HG03457 (cell line): Measurements from ENCODE around the gene DCX.

Experiments used
- ATAC-seq: cut with Tn5 transposase; IDR thresholded peaks from one replicate; pipeline ENCODE4 v1.9.1; 2021; ENCODE audit warnings: moderate number of reproducible peaks; ENCODE audit not compliant: unreplicated experiment

DCX gene

GRCh38 chrX:111411983-111412382 lies at the start of gene DCX:
Gene DCX (minus strand): TSS chrX:111412192. CDS start chrX:111410398, 1,794 bp downstream.
- no peak for ATAC-seq

GRCh38 chrX:111460607-111461006 lies 48.6 kb upstream of the DCX start:
- ATAC-seq, result no peak

GRCh38 chrX:111447298-111447697 lies 35.3 kb upstream of the DCX start:
- no peak for ATAC-seq

GRCh38 chrX:111445485-111445884 lies 33.5 kb upstream of the DCX start:
- ATAC-seq, result no peak

GRCh38 chrX:111444881-111445280 lies 32.9 kb upstream of the DCX start:
- ATAC-seq, result no peak

- ATAC-seq, result no peak
These were observed 32.0 kb upstream of the DCX start for GRCh38 chrX:111443946-111444345.

- no peak for ATAC-seq
These were observed 30.8 kb upstream of the DCX start for GRCh38 chrX:111442791-111443190.

- no peak for ATAC-seq
These were observed 23.5 kb upstream of the DCX start for GRCh38 chrX:111435469-111435868.

GRCh38 chrX:111431001-111431400 lies 19.0 kb upstream of the DCX start:
- no peak for ATAC-seq

GRCh38 chrX:111411557-111411956 lies 435 bp downstream of the DCX start:
- ATAC-seq, result no peak

- no peak for ATAC-seq
These were observed 1.4 kb downstream of the DCX start for GRCh38 chrX:111410590-111411078.

GRCh38 chrX:111409326-111409725 lies 2.7 kb downstream of the DCX start:
- no peak for ATAC-seq

GRCh38 chrX:111407948-111408347 lies 4.0 kb downstream of the DCX start:
- no peak for ATAC-seq

- ATAC-seq, result no peak
These were observed 9.6 kb downstream of the DCX start for GRCh38 chrX:111402344-111402743.

GRCh38 chrX:111395149-111395548 lies 16.8 kb downstream of the DCX start:
- ATAC-seq, result no peak

- ATAC-seq, result no peak
These were observed 17.4 kb downstream of the DCX start for GRCh38 chrX:111394569-111394968.

GRCh38 chrX:111387470-111388070 lies 24.4 kb downstream of the DCX start:
- no peak for ATAC-seq

- no peak for ATAC-seq
These were observed 25.3 kb downstream of the DCX start for GRCh38 chrX:111386615-111387233.

GRCh38 chrX:111386077-111386476 lies 25.9 kb downstream of the DCX start:
- no peak for ATAC-seq

- no peak for ATAC-seq
These were observed 29.7 kb downstream of the DCX start for GRCh38 chrX:111382277-111382676.

- no peak for ATAC-seq
These were observed 35.0 kb downstream of the DCX start for GRCh38 chrX:111376897-111377578.

- no peak for ATAC-seq
These were observed 35.5 kb downstream of the DCX start for GRCh38 chrX:111376486-111376885.
